ENCODE data around the gene SMAD3. TPM values are rescaled to one million over a fixed set of nuclear protein-coding genes. Genes with fewer than 3 reads are reported as not detected.
"Not testable (repeated sequence)": the region's sequence is repeated elsewhere in the genome, so short reads cannot be mapped to it uniquely, and the experiment has no call there.

Gene SMAD3
- polyA plus RNA-seq, 10 donors, result 22.3 to 34.0 (median 24.1) TPM

DNA sequence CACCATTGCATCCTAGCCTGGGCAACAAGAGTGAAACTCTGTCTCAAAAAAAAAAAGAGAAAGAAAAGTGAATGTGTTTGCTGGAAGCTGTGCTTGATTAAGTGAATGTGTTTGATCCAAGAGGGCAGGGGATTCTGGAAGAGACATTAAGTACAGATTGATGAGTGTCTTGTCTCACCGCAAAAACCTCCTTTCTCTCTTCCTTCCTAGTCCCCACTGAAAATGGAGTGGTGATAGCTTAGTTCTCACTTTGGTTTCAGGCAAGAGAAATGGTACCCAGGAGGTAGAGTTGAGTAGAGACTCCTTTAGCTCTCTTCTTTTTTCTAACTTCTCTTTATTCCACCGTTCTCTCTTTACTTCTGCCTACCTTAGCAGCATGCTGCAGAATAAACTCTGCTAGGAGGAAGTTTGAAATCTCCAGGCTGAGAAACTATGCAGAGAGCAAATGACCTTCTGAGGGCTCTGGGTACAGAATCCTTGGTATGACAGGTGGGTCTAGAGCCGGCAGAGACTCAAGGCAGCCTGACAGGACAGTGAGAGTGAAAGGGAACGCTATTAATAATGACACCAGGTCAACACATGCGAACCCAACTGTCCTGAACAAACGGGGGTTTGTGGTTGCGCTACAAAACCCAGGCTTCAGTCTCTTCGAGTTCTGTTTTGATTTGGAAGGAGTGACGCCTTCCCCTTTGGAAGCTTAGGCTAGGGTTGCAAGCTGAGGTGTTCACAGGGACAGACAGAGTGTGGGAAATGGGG, 74.9 kb downstream of the SMAD3 start:
- no peak for DNase-seq

DNA sequence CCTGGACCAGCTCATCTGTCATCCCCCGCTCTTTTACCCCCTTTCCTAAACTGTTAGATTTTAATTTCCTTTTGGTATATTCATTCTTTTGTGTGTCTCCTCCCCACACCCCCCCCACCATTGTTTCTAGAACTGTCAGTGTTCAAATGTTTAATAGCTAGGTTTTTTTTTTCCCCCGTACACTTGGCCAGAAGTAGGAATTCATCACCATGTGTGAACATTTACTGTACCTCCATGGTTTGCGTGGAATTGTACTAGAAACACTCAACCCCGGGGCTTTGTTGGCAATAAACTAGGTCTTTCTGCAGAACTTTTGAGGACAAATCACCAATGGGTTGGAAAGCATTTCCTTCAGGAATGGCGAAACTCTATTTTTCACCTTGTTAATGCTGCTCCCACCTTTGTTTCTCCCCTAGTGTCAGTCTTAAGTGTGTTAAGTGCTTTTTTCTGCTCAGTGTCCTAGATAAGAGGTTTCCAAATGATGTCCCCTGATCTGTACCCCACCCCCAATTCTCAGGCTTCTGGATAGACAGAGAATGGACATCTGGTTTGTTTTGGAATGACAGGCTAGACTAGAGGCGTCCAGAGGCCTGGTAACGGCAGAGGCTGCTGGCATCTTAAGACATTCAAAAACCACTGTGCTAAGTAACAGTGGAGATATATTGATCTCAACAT, 76.8 kb downstream of the SMAD3 start:
- DNase-seq, result no peak

GRCh38 chr15:67142767-67143100, 77.3 kb downstream of the SMAD3 start:
- no peak for DNase-seq

GRCh38 chr15:67143646-67144045, 78.2 kb downstream of the SMAD3 start:
- no peak for DNase-seq

GRCh38 chr15:67144609-67145311, 79.4 kb downstream of the SMAD3 start:
- DNase-seq, result peak in 1 of 3 donors; percentile 86

GRCh38 chr15:67145312-67145610, 79.9 kb downstream of the SMAD3 start:
- no peak for DNase-seq

DNA sequence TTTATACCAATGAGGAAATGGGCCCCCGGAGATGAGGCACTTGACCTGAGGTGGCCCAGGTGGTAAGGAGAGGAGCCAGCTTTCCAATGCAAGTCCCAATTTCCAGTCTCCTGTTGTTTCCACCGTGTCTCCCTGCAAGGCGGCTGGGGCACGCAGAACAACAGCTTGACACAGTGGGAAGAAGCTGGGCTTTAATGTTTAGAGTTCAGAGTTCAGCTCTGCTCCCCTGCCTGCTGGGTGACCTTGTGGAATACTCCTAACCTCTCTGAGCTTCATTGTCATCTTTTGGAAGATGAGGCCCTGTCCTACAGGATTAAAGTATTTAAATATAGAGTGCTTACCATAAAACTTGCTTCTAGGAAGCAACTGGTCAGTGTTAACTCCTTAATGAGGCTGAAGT, 80.3 kb downstream of the SMAD3 start:
- DNase-seq, result no peak

DNA sequence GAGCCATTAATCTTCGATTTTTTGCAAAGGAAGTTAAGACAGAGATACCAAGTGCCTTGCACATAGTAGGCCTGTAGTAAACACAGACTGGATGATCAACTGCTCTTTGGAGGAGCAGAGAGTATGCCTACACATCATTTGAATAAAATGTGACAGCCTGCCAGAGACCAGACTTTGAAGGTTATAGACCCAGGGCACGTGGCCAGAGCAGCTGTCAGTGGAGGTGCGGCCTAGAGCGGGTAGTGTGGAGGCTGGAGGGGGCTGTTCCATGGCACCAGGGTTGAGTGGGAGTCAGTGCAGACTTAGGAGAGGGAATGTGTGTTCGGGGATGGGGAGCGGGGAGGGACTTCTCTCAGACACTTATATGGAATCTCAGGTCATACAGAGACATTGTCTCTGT, 80.8 kb downstream of the SMAD3 start:
- peak; percentile 76 to 86 (median 76) for DNase-seq

DNA sequence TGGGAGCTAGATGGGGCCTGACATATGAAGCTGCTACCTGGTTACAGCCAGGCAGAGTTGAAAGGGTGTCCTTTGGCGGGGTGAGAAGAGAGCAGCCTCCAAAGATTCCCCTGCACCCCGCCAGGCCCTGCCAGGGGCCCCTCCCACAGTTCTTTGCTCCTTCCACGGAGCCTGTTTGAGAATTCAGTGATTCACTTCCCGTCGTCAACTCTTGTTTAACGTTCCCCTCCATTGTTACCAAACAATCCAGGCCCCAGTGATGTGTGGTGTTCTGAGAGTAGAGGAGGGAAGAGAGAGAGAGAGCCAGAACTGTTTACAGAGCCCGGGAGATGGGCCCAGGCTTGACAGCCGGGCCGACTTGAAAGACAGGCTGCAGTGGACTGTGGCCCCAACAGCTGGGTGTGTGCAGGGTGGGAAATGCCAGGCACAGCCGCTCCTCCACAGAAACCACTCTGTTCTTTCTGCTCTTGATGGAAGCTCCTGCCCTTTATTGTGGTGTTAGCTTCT, 81.5 kb downstream of the SMAD3 start:
- DNase-seq, result peak; percentile 42 to 77 (median 72)

GRCh38 chr15:67147396-67147949, 82.1 kb downstream of the SMAD3 start:
- DNase-seq, result no peak

GRCh38 chr15:67148196-67148701, 82.8 kb downstream of the SMAD3 start:
- DNase-seq, result no peak

GRCh38 chr15:67149068-67149772, 83.8 kb downstream of the SMAD3 start:
- DNase-seq, result no peak

DNA sequence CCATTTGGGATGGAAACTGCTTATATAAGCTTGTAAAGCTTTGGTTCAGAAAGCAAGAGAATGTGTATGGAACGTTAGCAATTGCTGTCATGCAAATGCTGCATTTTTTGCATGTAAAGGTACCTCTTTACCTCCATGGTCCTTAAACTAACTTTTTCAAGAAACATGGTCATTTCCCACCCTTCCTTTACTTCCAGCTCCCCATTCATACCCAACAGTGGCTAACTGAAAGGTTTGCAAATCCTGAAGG, 84.3 kb downstream of the SMAD3 start:
- DNase-seq, result no peak

- peak in 2 of 3 donors; percentile 69 to 96 for DNase-seq
Observed at GRCh38 chr15:67150023-67150860, 84.8 kb downstream of the SMAD3 start.

DNA sequence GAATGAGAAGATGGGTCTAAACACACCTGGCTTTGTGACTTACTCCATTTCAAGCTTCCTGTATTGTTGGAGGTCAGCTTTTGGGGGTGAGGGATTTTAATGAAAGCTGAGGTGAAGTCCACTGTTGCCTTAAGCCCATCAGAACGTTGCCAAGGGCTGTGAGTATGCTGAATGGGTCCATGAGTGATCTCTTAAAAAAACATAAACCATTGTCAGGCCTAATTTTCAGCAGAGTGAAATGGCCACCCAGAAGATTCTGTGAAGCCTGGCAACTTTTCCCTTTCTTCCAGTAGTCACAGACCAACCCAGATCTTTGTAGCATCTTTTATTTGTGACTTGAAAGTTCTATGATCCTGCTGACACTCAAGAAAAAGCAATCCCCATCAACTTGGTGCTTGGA, 87.0 kb downstream of the SMAD3 start:
- DNase-seq, result no peak

GRCh38 chr15:67153044-67153443, 87.6 kb downstream of the SMAD3 start:
- DNase-seq, result not testable (repeated sequence)

DNA sequence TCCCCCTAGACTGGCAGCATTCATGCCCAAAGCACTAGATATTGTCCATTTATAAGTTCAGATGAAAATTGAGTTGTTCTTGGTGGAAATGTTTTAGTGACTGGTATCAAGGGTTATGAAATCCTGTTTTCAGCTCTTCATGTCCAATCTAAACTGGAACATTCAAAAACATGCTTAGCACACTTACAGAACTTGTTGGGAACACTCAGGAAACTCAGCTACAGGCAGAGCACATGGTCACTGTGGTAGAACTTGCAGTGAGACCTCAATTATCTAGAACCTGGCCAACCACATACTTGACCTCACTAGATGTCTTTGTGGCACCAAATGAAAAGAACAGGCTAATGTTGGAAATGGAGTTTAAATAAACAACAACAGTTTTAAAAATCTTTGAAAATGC, 88.8 kb downstream of the SMAD3 start:
- DNase-seq, result no peak

GRCh38 chr15:67156426-67156825, 91.0 kb downstream of the SMAD3 start:
- no peak for DNase-seq

DNA sequence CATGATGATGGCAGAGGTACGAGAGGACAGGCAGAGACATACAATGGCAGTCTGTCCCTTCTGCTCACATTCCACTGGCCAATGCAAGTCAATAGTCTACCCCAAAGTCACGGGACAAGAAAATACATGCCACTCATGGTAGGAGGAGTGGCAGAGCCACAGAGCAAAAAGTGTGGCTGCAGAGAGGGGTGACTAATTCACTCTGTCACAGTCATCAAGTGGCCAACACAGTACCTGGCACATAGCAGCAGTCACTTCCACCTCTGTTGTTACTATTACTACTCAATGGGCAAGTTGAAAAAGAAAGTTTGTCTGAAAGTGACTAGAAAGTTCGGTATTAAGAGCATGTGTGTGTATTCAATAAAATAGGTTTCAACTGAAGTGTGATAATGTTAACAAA, 91.4 kb downstream of the SMAD3 start:
- no peak for DNase-seq

- peak in 1 of 3 donors; percentile 63 for DNase-seq
Observed at GRCh38 chr15:67157521-67158252, 92.3 kb downstream of the SMAD3 start.
